Measurements from ENCODE around the gene ZNF622. TPM values are rescaled to one million over a fixed set of nuclear protein-coding genes. Genes with fewer than 3 reads are reported as not detected.

ZNF622 gene, protein sequence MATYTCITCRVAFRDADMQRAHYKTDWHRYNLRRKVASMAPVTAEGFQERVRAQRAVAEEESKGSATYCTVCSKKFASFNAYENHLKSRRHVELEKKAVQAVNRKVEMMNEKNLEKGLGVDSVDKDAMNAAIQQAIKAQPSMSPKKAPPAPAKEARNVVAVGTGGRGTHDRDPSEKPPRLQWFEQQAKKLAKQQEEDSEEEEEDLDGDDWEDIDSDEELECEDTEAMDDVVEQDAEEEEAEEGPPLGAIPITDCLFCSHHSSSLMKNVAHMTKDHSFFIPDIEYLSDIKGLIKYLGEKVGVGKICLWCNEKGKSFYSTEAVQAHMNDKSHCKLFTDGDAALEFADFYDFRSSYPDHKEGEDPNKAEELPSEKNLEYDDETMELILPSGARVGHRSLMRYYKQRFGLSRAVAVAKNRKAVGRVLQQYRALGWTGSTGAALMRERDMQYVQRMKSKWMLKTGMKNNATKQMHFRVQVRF
- 10 to 100 TPM; 28.6 to 29.2 TPM for total RNA-seq

DNA sequence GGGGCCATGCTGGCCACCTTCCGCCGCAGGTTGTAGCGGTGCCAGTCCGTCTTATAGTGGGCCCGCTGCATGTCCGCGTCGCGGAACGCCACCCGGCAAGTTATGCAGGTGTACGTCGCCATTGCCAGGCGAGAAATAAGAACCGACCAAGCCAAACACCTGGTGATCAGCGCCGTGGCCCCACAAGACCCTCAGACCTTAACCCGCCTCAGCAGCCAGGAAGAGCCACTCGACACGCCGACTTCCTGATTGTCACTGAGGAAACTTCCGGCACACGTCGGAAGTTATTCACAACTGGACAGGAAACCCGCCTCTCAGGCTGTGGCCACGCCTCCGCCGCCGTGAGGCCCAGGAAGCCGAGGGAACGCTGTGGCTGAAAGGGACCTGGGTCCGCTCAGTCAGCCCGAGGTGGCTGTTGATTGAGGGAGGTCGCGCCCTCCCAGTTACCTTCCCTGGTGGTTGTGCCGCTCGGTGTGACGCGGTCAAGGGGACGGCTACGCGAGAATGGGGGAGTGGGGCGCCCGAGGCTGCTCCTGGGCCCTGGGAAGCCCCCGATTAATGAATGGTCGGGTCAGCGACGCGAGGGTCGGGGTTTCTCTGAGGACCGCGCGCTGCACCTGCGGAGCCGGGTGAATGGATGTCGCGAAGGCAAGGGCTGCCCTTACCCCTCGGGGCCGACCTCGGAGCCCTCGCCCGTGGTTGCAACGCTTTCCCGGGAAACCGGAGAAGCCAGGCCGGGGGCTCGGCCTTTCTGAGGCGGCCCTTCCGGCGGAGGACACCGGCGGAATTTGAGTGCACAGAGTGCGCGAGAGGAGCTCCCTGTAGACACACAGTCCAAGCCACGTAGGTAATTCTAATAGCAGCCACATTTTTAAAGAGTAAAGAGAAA lies at the start of gene ZNF622:
Gene ZNF622 (minus strand): TSS at position 257 of the 889 bp plus-strand sequence. CDS start 135 bp downstream, at position 122.
- ATAC-seq (peak; percentile 93), DNase-seq (peak; percentile 93)
- no peaks in the 10 kb centered on the region for H3K9me3 Mint-ChIP-seq (ENCODE audit: insufficient read depth)
- peaks cover 57% of the 10 kb centered on the region for H3K36me3 Mint-ChIP-seq (ENCODE audit: low read depth)
- peaks cover 77% of the 10 kb centered on the region for H3K4me1 Mint-ChIP-seq (ENCODE audit: low read depth)
- CTCF ChIA-PET: interaction anchor here (3.0 kb wide), 1 partner anchor 10 kb away, joined by 25 read pairs; no protein-coding TSS in a partner anchor
- H3K27me3 Mint-ChIP-seq (ENCODE audit: low read depth): no peaks in the 10 kb centered on the region
- H3K27ac Mint-ChIP-seq: peak within 1 kb of the TSS; percentile 97
- peak within 1 kb of the TSS; percentile 97 for H3K4me3 Mint-ChIP-seq
- POLR2A ChIA-PET: interaction anchor here (0.9 kb wide), 1 partner anchor 10 kb away, joined by 9 read pairs; no protein-coding TSS in a partner anchor

DNA sequence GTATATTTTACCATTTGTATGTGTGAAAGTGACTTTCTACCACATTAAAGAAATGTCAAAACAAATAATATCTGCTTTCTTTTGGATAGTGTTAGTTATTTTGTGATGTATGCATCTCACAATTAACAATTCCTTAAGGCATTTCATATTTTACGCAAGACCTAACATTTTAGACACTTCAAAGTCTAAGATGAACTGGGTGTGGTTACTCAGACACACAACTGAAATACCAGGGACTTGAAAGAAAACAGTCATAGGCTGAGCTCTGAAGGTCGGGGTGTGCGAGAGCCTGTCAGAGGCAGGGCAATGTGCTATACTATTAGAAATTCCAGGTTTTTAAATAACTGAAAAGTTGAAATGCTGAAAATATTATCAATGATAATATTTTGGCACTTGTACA lies 44.5 kb upstream of the ZNF622 start:
- DNase-seq (no peak), ATAC-seq (no peak)
- no peaks in the 10 kb centered on the region for H3K9me3 Mint-ChIP-seq (ENCODE audit: insufficient read depth)
- H3K4me3 Mint-ChIP-seq: no peak overlapping the region
- ChIA-PET POLR2A (no interaction called here), CTCF (interaction anchor here (1.0 kb wide), 1 partner anchor 54 kb away, joined by 4 read pairs; no protein-coding TSS in a partner anchor)
- H3K27me3 Mint-ChIP-seq (ENCODE audit: low read depth): no peaks in the 10 kb centered on the region
- H3K27ac Mint-ChIP-seq: no peak overlapping the region
- H3K4me1 Mint-ChIP-seq (ENCODE audit: low read depth): no peaks in the 10 kb centered on the region
- H3K36me3 Mint-ChIP-seq (ENCODE audit: low read depth): peaks cover 2% of the 10 kb centered on the region

DNA sequence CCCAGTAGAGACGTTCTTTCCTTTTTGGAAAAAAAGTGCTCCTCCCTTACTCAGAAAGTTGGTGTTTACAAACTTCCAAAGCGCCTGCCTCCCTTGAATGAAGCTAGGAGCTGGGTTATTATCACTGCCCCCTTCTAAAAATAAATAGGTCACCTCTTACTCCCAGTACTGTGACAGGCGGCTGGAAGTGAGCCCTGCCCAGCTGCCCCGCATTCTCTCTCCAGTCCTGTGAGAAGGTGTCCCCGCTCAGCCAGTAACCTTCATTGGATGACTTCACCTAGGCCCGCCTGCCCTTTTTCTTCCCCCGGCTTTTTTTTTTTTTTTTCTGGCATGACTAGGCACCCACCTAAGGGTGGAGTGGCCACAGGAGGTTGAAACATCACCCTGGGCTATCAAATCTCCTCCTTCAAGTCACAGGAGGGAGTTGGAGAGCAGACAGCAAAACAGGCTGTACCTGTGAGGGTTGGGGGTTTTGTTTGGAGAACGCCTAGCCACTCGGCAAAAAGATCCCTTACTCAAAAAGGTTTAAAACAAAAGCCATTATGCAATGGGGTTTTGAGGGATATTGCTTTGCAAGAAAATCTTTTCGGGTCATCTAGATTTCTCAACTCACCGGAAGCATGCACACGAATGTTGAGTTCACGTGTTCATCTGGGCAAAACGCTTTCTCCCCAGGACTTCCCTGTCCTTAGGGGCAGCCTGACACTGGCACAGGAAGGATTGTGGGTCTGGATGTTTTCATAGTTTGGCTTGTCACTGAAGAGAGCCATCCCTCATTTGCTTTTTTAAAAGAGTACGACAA lies 43.3 kb upstream of the ZNF622 start:
- H3K4me3 Mint-ChIP-seq: no peak overlapping the region
- no peak for DNase-seq
- H3K36me3 Mint-ChIP-seq (ENCODE audit: low read depth): peaks cover 9% of the 10 kb centered on the region
- no peaks in the 10 kb centered on the region for H3K4me1 Mint-ChIP-seq (ENCODE audit: low read depth)
- no peak overlapping the region for H3K27ac Mint-ChIP-seq
- CTCF ChIA-PET: no interaction called here
- no peak for ATAC-seq
- H3K27me3 Mint-ChIP-seq (ENCODE audit: low read depth): no peaks in the 10 kb centered on the region
- no peaks in the 10 kb centered on the region for H3K9me3 Mint-ChIP-seq (ENCODE audit: insufficient read depth)
- POLR2A ChIA-PET: no interaction called here

DNA sequence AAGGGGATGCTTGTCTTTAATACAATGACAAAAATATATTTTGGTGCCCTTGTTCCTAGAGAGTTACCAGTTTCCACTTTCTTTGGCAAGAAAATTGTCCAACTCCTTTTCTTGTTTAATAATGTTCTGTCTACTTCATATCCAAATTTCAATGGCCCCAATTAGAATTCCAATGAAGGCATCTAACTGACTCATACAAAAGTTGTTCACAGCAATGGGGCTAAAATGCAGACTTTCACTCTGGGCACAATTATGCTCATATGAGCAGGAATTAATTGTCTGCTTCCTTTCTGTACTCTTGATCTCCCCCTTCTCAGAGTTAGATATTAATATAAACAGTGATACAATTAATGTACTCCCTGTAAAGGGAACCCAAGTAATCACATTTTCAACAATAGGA lies 42.1 kb upstream of the ZNF622 start:
- H3K4me3 Mint-ChIP-seq: no peak overlapping the region
- H3K27me3 Mint-ChIP-seq (ENCODE audit: low read depth): no peaks in the 10 kb centered on the region
- no peaks in the 10 kb centered on the region for H3K9me3 Mint-ChIP-seq (ENCODE audit: insufficient read depth)
- peaks cover 9% of the 10 kb centered on the region for H3K36me3 Mint-ChIP-seq (ENCODE audit: low read depth)
- ATAC-seq: no peak
- no peak for DNase-seq
- CTCF ChIA-PET: interaction anchor here (1.0 kb wide), 1 partner anchor 78 kb away, joined by 3 read pairs; no protein-coding TSS in a partner anchor
- no peaks in the 10 kb centered on the region for H3K4me1 Mint-ChIP-seq (ENCODE audit: low read depth)
- H3K27ac Mint-ChIP-seq: no peak overlapping the region
- POLR2A ChIA-PET: no interaction called here

DNA sequence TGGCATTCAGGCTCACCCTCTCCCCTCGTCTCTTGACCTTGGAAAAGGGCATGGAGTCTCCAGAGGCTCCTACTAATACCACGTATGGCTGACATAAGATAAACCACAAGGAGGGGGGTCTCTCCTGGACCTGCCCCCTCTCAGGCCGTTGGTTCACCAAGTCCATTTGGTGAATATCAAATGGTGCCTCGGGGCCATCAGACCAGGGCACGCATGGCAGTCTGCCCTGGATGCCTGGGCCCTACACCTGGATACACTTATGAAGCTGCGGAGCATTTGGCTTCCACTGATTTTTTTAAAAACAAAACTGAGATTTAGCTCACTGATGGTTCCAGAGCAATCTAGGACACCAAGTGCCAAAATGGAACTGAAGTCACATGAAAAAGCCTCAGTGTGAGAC lies 40.3 kb upstream of the ZNF622 start:
- Mint-ChIP-seq H3K4me3 (no peak overlapping the region), H3K9me3 (ENCODE audit: insufficient read depth) (no peaks in the 10 kb centered on the region), H3K27me3 (ENCODE audit: low read depth) (no peaks in the 10 kb centered on the region), H3K4me1 (ENCODE audit: low read depth) (no peaks in the 10 kb centered on the region), H3K27ac (no peak overlapping the region), H3K36me3 (ENCODE audit: low read depth) (peaks cover 11% of the 10 kb centered on the region)
- DNase-seq (no peak), ATAC-seq (no peak)
- ChIA-PET CTCF (interaction anchor here (1.1 to 1.3 kb wide), 3 partner anchors 44 to 51 kb away, joined by 3 to 4 read pairs (median 3); no protein-coding TSS in a partner anchor), POLR2A (no interaction called here)

GRCh38 chr5:16505140-16505891 lies 39.7 kb upstream of the ZNF622 start:
- no peak for ATAC-seq
- ChIA-PET CTCF (interaction anchor here (1.1 kb wide), 1 partner anchor 44 kb away, joined by 3 read pairs; no protein-coding TSS in a partner anchor), POLR2A (no interaction called here)
- no peaks in the 10 kb centered on the region for H3K9me3 Mint-ChIP-seq (ENCODE audit: insufficient read depth)
- DNase-seq: no peak
- H3K27me3 Mint-ChIP-seq (ENCODE audit: low read depth): no peaks in the 10 kb centered on the region
- H3K27ac Mint-ChIP-seq: no peak overlapping the region
- peaks cover 9% of the 10 kb centered on the region for H3K36me3 Mint-ChIP-seq (ENCODE audit: low read depth)
- H3K4me3 Mint-ChIP-seq: no peak overlapping the region
- no peaks in the 10 kb centered on the region for H3K4me1 Mint-ChIP-seq (ENCODE audit: low read depth)

GRCh38 chr5:16504571-16504970 lies 39.0 kb upstream of the ZNF622 start:
- DNase-seq: no peak
- Mint-ChIP-seq H3K9me3 (ENCODE audit: insufficient read depth) (no peaks in the 10 kb centered on the region), H3K27me3 (ENCODE audit: low read depth) (no peaks in the 10 kb centered on the region), H3K4me3 (no peak overlapping the region), H3K4me1 (ENCODE audit: low read depth) (no peaks in the 10 kb centered on the region), H3K27ac (no peak overlapping the region), H3K36me3 (ENCODE audit: low read depth) (peaks cover 11% of the 10 kb centered on the region)
- ATAC-seq: no peak
- POLR2A ChIA-PET: no interaction called here
- CTCF ChIA-PET: no interaction called here

- ATAC-seq (no peak), DNase-seq (no peak)
- Mint-ChIP-seq H3K36me3 (ENCODE audit: low read depth) (peaks cover 16% of the 10 kb centered on the region), H3K4me3 (no peak overlapping the region), H3K27ac (no peak overlapping the region), H3K4me1 (ENCODE audit: low read depth) (no peaks in the 10 kb centered on the region), H3K27me3 (ENCODE audit: low read depth) (no peaks in the 10 kb centered on the region), H3K9me3 (ENCODE audit: insufficient read depth) (no peaks in the 10 kb centered on the region)
- ChIA-PET POLR2A (interaction anchor here (0.6 kb wide), 1 partner anchor 63 kb away, joined by 3 read pairs; no protein-coding TSS in a partner anchor), CTCF (no interaction called here)
Observed at GRCh38 chr5:16502866-16503265, 37.3 kb upstream of the ZNF622 start.

DNA sequence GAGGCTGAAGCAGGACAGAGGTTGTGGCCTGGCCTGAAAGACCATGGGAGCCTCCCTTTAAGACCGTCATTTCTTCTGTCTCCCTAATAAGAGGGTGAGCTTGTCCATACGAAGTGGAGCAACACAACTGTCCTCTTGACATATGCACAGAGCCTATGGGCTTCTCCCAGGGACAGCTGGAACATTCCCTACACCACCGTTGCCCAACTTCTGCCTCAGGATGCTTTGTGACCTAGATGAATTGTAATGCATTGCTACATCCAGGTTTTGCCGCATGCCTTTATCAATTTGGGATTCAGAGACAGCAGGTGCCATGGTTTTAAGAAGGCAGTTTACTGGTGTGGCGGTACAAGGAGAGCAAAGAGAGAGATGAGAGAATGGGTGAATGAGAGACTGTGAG lies 34.4 kb upstream of the ZNF622 start:
- Mint-ChIP-seq H3K4me1 (ENCODE audit: low read depth) (no peaks in the 10 kb centered on the region), H3K27me3 (ENCODE audit: low read depth) (no peaks in the 10 kb centered on the region), H3K9me3 (ENCODE audit: insufficient read depth) (peaks cover 10% of the 10 kb centered on the region), H3K27ac (no peak overlapping the region), H3K4me3 (no peak overlapping the region), H3K36me3 (ENCODE audit: low read depth) (peaks cover 29% of the 10 kb centered on the region)
- ATAC-seq (no peak), DNase-seq (no peak)
- ChIA-PET CTCF (interaction anchor here (0.9 to 1.2 kb wide), 2 partner anchors 10 to 167 kb away, joined by 3 to 4 read pairs; no protein-coding TSS in a partner anchor), POLR2A (no interaction called here)

- ATAC-seq: no peak
- H3K9me3 Mint-ChIP-seq (ENCODE audit: insufficient read depth): peaks cover 17% of the 10 kb centered on the region
- H3K27ac Mint-ChIP-seq: no peak overlapping the region
- peaks cover 28% of the 10 kb centered on the region for H3K36me3 Mint-ChIP-seq (ENCODE audit: low read depth)
- DNase-seq: no peak
- H3K4me3 Mint-ChIP-seq: no peak overlapping the region
- no peaks in the 10 kb centered on the region for H3K27me3 Mint-ChIP-seq (ENCODE audit: low read depth)
- POLR2A ChIA-PET: no interaction called here
- H3K4me1 Mint-ChIP-seq (ENCODE audit: low read depth): no peaks in the 10 kb centered on the region
- CTCF ChIA-PET: no interaction called here
Observed at GRCh38 chr5:16497546-16497945, 31.9 kb upstream of the ZNF622 start.

GRCh38 chr5:16493261-16493660 lies 27.7 kb upstream of the ZNF622 start:
- peaks cover 17% of the 10 kb centered on the region for H3K9me3 Mint-ChIP-seq (ENCODE audit: insufficient read depth)
- H3K4me1 Mint-ChIP-seq (ENCODE audit: low read depth): no peaks in the 10 kb centered on the region
- no peak overlapping the region for H3K27ac Mint-ChIP-seq
- DNase-seq: no peak
- CTCF ChIA-PET: interaction anchor here (1.1 kb wide), 1 partner anchor 10 kb away, joined by 3 read pairs; no protein-coding TSS in a partner anchor
- peaks cover 22% of the 10 kb centered on the region for H3K36me3 Mint-ChIP-seq (ENCODE audit: low read depth)
- ATAC-seq: no peak
- POLR2A ChIA-PET: no interaction called here
- no peaks in the 10 kb centered on the region for H3K27me3 Mint-ChIP-seq (ENCODE audit: low read depth)
- H3K4me3 Mint-ChIP-seq: no peak overlapping the region

Measured in activated CD8-positive, alpha-beta T cell treated with anti-CD3 and anti-CD28 coated beads, Interleukin-2, amount 10 ng/mL, durations not matched to agents 7 days and 5 days (primary cell).